Right renal cortex interstitium (tissue), 3 donors: ENCODE measurements around the gene SMARCAD1. TPM values are rescaled to one million over a fixed set of nuclear protein-coding genes. Genes with fewer than 3 reads are reported as not detected.

Experiments used
- DNase-seq, 3 donors: peaks; one replicate each; pipeline ENCODE4 v3.0.0-alpha.2; 2013; ENCODE audit warnings: low read depth in 3 of 3, low spot score in 2 of 3
- polyA plus RNA-seq, 3 donors: library from polyadenylated mRNA; unstranded; fragments of 120-200 nt; gene quantifications; one replicate each; pipeline ENCODE4 v1.2.1, GENCODE V29; 2013; ENCODE audit not compliant: insufficient read length in 3 of 3

Gene SMARCAD1
- 10 to 100 TPM; 55.8 to 67.2 (median 65.5) TPM for polyA plus RNA-seq

GRCh38 chr4:94207469-94208224 is at the start of gene SMARCAD1:
TSS of gene SMARCAD1 (plus strand) at chr4:94207865. CDS start at chr4:94208395, 530 bp downstream.
- DNase-seq = peak; percentile 97 to 98 (median 98)

GRCh38 chr4:94158883-94159282 is 48.8 kb upstream of the SMARCAD1 start:
- no peak for DNase-seq

- DNase-seq = no peak
Observed at GRCh38 chr4:94159790-94160189, 47.9 kb upstream of the SMARCAD1 start.

GRCh38 chr4:94160774-94161173 is 46.9 kb upstream of the SMARCAD1 start:
- no peak for DNase-seq

- DNase-seq = no peak
Observed at GRCh38 chr4:94165256-94165655, 42.4 kb upstream of the SMARCAD1 start.

GRCh38 chr4:94168321-94168720 is 39.3 kb upstream of the SMARCAD1 start:
- DNase-seq = no peak

- no peak for DNase-seq
Observed at GRCh38 chr4:94169803-94170372, 37.8 kb upstream of the SMARCAD1 start.

- DNase-seq = no peak
Observed at GRCh38 chr4:94171616-94172015, 36.0 kb upstream of the SMARCAD1 start.

- DNase-seq = no peak
Observed at GRCh38 chr4:94175553-94176261, 32.0 kb upstream of the SMARCAD1 start.

- DNase-seq = no peak
Observed at GRCh38 chr4:94177822-94178221, 29.8 kb upstream of the SMARCAD1 start.

GRCh38 chr4:94181815-94182214 is 25.9 kb upstream of the SMARCAD1 start:
- no peak for DNase-seq

- no peak for DNase-seq
Observed at GRCh38 chr4:94202769-94203168, 4.9 kb upstream of the SMARCAD1 start.

- no peak for DNase-seq
Observed at GRCh38 chr4:94208266-94208665, 601 bp downstream of the SMARCAD1 start.

- DNase-seq = no peak
Observed at GRCh38 chr4:94208918-94209317, 1.3 kb downstream of the SMARCAD1 start.

GRCh38 chr4:94211861-94212260 is 4.2 kb downstream of the SMARCAD1 start:
- no peak for DNase-seq

GRCh38 chr4:94214703-94215319 is 7.1 kb downstream of the SMARCAD1 start:
- DNase-seq = no peak

- DNase-seq = no peak
Observed at GRCh38 chr4:94216394-94216793, 8.7 kb downstream of the SMARCAD1 start.

GRCh38 chr4:94219402-94219801 is 11.7 kb downstream of the SMARCAD1 start:
- DNase-seq = no peak

- DNase-seq = no peak
Observed at GRCh38 chr4:94221916-94222315, 14.3 kb downstream of the SMARCAD1 start.

GRCh38 chr4:94225449-94225848 is 17.8 kb downstream of the SMARCAD1 start:
- DNase-seq = no peak

GRCh38 chr4:94226763-94227162 is 19.1 kb downstream of the SMARCAD1 start:
- no peak for DNase-seq
